GM10266 (cell line): ENCODE data around the gene TRIM5.

ENCODE experiments used
- DNase-seq: peaks from one replicate; pipeline ENCODE4 v3.0.0; 2012; ENCODE audit errors: extremely low spot score
- TF ChIP-seq, protein P1 (sequence below): IDR thresholded peaks from 2 replicates; pipeline ENCODE4 v1.5.1; 2012; ENCODE audit warnings: mild to moderate bottlenecking, low read depth; ENCODE audit not compliant: control insufficient read depth, insufficient read depth; ENCODE audit errors: missing control alignments

TRIM5 gene

DNA sequence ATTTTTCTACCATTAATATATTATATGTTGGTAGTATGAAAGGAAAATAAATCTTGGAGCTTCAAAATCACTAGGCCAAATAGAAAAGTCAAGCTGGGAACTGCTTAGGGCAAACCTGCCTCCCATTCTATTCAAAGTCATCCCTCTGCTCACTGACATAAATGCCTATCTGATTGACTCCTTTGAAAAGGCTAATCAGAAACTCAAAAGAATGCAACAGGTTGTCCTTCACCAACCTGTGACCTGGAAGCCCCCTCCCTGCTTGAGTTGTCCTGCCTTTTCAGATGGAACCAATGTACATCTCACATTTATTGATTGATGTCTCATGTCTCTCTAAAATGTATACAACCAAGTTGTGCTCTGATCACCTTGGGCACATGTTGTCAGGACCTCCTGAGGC lies 63.3 kb downstream of the TRIM5 start:
- TF ChIP-seq, protein P1, sequence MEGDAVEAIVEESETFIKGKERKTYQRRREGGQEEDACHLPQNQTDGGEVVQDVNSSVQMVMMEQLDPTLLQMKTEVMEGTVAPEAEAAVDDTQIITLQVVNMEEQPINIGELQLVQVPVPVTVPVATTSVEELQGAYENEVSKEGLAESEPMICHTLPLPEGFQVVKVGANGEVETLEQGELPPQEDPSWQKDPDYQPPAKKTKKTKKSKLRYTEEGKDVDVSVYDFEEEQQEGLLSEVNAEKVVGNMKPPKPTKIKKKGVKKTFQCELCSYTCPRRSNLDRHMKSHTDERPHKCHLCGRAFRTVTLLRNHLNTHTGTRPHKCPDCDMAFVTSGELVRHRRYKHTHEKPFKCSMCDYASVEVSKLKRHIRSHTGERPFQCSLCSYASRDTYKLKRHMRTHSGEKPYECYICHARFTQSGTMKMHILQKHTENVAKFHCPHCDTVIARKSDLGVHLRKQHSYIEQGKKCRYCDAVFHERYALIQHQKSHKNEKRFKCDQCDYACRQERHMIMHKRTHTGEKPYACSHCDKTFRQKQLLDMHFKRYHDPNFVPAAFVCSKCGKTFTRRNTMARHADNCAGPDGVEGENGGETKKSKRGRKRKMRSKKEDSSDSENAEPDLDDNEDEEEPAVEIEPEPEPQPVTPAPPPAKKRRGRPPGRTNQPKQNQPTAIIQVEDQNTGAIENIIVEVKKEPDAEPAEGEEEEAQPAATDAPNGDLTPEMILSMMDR = no peak
- DNase-seq = no peak

GRCh38 chr11:5620651-5621521 lies 64.0 kb downstream of the TRIM5 start:
- DNase-seq = no peak

GRCh38 chr11:5618807-5619206 lies 66.1 kb downstream of the TRIM5 start:
- TF ChIP-seq, protein P1 = no peak
- DNase-seq = no peak

More at GRCh38 chr11:5620651-5621521, 64.0 kb downstream of the TRIM5 start:
- TF ChIP-seq, protein P1 = no peak
